ENCODE data around the gene NALCN.

NALCN gene

DNA sequence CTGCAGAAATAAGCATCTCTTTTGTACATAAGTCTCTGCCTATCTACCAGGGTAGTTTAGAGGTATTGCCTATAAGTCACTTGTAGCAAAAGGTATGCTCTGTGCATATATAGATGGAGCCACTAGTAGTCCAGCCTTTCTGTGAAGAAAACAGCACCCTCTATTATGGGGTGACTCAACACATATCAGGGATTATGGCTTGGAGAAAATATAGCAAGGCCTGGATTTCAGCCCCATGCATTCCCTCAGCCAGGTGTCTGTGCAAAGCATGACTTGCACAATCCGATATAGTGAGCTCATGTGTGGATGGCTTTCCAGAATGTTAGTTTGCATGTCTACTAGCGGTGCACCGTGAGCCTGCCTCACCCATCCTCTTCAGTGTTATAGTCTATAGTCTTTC, 13.4 kb upstream of the NALCN start:
- no peak for TF ChIP-seq ZNF274 (IDR thresholded peaks at IDR 0.05; ENCODE audit: low read depth, low read length)

DNA sequence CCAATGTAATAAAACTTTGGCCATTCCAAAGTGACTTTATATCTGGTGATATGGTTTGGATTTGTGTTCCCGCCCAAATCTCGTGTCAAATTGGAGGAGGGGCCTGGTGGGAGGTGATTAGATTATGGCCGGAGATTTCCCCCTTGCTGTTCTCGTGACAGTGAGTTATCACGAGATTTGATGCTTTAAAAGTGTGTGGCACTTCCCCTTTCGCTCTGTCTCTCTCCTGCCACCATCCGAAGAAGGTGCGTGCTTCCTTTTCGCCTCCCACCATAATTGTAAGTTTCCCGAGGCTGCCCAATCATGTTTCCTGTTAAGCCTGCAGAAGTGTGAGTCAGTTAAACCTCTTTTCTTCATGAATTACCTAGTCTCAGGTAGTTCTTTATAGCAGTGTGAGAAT, 9.3 kb upstream of the NALCN start:
- no peak overlapping the region for H3K4me3 ChIP-seq (ENCODE audit: low read length)
- no peak for TF ChIP-seq ZNF274 (IDR thresholded peaks at IDR 0.05; ENCODE audit: low read depth, low read length)

More for the DNA sequence above, 13.4 kb upstream of the NALCN start:
- H3K4me3 ChIP-seq (ENCODE audit: low read length), result no peak overlapping the region

DNA sequence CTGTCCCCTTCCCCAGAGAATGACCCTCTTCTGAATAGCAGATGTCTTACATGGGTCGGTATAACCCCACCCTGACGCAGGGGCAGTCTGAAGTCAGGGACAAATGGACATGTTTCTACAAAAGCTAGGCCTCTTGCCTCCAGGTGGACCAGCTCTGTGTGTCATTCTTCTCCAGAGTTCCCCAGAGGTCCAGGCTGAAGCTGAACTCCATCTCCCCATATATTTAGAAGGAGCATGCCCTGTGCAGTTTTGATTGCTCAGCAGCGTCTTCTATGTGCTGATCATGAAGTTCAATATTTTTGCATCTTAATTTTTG, 8.8 kb upstream of the NALCN start:
- no peak for TF ChIP-seq ZNF274 (IDR thresholded peaks at IDR 0.05; ENCODE audit: low read depth, low read length)
- no peak overlapping the region for H3K4me3 ChIP-seq (ENCODE audit: low read length)

DNA sequence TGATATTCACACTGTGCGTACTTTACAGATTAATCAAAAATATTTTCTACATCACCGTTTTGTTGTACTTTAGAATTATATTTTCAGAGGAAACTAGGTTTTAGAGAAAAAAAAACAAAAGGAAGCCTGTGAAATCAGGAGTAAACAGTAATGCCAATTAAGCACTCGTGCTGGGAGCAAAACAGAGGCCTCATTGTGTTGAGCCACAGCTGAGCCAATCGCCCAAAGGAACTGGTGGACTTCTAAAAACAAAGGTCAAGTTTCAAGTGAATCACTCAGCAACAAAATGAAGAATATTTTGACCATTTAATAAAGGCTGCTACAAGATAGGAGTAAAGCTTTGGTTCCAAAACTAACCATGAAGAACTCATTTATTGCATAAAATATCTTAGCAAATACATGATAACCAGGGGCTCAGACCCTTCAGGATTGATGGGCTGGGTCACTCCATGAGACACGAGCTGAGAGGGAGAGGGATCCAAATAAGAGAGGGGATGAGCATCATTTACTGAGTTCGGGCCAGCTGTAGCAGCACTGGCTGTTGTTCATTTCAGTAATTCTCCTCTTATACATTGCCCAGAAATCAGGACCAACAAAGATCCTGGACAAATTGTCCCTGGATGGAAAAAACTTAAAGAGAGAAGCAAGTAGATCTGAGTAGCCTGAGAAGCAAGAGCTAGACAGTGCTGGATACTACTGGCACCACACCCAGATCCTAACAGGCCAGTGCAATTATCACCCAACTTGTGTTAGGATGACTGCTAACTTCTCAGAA, 8.3 kb upstream of the NALCN start:
- H3K4me3 ChIP-seq (ENCODE audit: low read length), result no peak overlapping the region
- no peak for TF ChIP-seq ZNF274 (IDR thresholded peaks at IDR 0.05; ENCODE audit: low read depth, low read length)

DNA sequence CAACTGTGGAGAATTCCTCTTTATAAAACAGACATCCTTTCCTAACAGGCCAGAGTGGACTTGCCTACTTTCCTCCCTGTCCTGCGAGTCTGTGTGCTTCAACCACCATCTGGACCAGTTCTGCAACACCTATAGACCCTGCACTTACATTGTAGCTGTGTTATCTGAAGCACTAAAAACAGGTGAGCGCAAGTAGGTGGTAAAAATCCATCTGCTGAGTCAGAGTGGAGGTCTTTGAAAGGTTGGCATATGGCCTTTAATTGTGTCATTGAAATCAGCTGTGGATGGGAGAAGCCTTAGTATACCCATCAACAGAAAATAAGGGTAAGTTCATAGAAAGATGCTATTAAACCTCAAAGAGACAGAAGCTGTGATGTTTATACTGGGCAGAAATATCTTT, 7.6 kb upstream of the NALCN start:
- H3K4me3 ChIP-seq (ENCODE audit: low read length), result no peak overlapping the region
- no peak for TF ChIP-seq ZNF274 (IDR thresholded peaks at IDR 0.05; ENCODE audit: low read depth, low read length)

DNA sequence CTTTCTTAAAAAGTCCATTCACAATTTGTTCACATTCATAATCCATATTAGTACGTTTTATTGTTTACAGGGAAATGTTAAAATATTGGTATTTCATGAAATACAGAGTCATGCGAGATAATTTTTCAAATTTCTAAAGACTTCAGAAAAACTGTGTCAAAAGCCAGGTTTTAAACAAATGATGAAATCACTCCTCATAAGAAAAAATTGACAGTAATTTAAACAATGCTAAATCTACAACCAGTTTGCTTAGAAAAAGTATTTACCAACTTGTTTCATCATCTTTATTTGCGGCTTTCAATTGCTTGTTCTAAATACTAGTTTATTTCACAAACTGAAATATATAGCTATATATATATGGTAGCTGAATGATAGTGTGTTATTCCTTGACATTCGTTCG, 1.2 kb upstream of the NALCN start:
- TF ChIP-seq ZNF274 (IDR thresholded peaks at IDR 0.05; ENCODE audit: low read depth, low read length), result no peak
- H3K4me3 ChIP-seq (ENCODE audit: low read length), result no peak overlapping the region

DNA sequence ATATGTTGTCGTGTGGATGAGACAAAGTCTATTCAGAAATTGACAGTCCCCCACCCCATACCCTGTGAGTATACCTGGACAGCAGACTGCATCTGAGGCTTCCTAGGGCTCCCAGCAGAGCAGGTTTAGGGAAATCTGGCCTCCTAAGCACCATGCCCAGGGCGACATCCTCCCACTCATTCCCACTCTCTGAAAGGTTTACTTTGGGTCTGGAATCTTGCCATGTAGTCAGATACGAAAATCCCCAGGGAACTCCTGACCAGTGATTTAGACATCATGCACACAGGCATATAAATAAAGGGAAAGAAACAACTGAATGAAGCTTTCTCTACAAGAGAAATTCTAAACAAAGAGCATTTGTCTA, 717 bp upstream of the NALCN start:
- TF ChIP-seq ZNF274 (IDR thresholded peaks at IDR 0.05; ENCODE audit: low read depth, low read length), result no peak
- H3K4me3 ChIP-seq (ENCODE audit: low read length), result no peak overlapping the region

DNA sequence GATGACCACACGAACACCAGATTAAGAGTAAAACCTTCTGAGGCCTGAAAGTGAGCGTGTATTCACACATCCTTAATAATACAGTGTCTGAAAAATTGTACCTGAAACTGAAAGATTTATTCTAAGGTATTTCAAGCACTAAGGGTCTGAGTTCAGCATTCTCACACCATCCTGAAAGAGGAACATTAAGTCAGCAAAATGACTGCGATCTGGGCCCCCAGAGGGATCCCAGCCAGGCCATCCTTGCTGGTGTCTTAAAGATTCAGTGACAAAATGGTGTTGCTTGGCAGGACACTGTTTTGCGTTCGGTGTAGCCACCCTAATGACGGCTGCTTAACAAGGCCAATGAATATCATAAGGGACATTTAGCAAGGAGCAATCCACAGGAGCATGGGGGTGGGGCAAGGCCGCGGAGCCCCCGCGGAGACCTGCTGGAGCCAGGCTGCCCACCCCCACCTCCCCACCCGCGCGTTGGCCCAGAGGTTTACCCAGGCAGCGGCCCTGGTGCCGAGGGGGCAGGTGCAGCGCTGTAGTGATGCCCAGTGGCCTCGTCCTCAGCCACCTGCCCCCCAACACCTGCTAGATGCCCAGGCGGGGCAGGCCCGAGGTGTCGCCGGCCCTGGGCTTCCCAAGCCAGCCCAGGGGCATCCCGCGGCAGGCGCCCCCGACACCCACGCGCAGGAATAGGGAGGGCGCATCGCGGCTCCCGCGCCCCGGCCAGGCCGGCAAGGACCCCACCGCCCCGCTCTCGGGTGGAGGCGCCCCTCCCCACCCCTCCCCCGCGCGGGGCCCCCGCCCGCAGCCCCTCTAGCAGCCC, 742 bp downstream of the NALCN start:
- no peak overlapping the region for H3K4me3 ChIP-seq (ENCODE audit: low read length)
- TF ChIP-seq ZNF274 (IDR thresholded peaks at IDR 0.05; ENCODE audit: low read depth, low read length), result no peak

DNA sequence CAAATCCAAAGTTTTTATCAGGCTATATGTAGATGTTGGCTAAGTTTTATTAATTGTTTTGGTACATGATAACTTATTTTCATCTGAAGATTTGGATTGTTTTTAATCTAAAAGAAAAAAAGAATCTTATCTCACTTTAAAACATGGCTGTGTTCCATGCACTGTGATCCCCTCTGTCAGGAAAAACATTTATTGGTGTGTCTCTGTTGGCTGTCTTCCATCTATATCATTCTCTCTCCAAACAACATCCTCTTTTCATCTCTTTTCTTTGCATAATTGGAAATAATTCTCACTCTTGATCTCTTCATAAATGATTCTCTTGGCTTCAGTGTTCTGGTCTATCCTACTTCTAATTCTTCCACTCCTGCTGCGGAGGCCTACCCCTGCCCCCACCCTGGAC, 4.2 kb downstream of the NALCN start:
- H3K4me3 ChIP-seq (ENCODE audit: low read length), result no peak overlapping the region
- TF ChIP-seq ZNF274 (IDR thresholded peaks at IDR 0.05; ENCODE audit: low read depth, low read length), result no peak

DNA sequence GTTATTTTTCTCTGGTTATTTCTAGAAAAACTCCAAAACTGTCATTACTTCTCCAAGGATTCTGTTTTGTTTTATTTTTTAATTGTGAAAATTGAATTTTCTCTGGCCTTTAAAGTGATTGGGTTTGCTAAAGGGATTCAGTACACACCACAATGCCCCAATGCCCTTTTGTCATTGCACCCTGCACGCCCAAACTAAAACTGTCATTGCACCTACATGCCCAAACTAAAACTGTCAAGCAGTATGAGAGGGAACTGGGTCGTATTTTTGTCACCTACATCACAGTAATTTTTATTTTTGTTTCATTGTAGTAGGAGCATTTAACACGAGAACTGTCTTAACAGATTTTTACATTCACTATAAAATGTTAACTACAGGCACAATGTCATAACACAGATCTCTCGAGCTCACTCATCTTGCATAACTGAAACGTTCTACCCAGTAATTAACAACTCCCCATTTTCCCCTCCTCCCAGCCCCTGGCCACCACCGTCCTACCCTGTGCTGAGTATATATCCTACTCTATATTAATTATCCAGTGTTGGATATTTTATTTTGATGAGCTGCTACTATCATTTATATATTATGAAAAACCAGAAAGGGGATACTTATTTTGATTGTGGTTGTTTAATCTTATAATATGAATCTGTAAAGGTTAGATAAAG, 7.2 kb downstream of the NALCN start:
- TF ChIP-seq ZNF274 (IDR thresholded peaks at IDR 0.05; ENCODE audit: low read depth, low read length), result no peak
- H3K4me3 ChIP-seq (ENCODE audit: low read length), result no peak overlapping the region

DNA sequence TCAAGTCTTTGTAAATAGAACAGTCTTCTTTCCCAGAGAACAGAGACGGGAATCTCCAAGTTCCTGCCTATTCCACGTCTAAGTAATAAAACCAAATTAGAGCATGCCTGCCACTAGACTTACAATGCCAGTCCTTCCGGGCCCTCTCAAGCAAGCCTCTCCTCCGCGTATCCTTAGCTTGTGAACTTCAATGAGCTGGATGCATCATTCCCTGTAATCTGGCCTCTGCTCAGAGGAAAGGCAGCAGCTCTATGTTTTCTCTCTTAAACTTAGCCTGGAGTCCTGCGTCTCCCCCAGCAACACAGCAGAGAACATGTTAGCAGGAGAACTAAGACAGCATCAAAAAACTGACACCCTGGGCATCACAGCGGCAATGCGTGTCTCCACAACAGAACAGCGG, 8.2 kb downstream of the NALCN start:
- no peak for TF ChIP-seq ZNF274 (IDR thresholded peaks at IDR 0.05; ENCODE audit: low read depth, low read length)
- no peak overlapping the region for H3K4me3 ChIP-seq (ENCODE audit: low read length)

DNA sequence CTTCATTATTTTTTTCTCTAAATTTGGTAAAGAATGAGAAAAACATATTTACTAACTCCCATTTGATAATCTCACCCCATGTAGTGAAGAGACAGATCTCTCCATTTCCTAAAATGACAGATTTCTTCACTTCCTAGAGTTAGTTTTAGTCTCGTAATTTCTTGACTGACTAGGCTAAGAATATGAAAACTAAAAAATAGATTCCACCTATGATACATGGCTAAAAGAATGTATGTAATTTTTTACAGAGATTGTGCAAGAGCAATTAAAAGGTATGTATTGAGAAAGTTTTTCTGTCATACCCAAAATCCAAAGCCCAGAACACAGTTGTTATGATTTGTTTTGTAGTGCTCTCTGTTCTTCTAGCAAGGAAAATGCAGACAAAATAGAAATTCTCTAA, 9.5 kb downstream of the NALCN start:
- TF ChIP-seq ZNF274 (IDR thresholded peaks at IDR 0.05; ENCODE audit: low read depth, low read length), result no peak
- no peak overlapping the region for H3K4me3 ChIP-seq (ENCODE audit: low read length)

DNA sequence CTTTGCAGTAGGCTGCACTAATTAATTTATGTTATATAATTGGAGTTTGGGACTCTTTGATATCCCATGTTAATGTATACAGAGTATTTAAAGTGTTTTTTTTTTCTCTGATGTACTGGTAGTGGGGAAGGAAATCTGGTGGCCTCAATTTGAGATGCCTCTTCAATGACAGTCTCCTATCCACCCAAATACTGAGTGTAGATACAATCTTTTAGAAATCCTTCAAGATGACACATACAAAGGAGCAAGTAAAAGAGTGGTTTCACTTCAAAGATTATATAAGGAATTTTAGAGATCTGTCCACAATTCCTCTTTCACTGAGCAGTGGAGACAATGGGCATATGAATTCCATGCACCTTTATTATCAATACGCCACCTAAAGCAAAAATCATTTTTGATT, 15.1 kb downstream of the NALCN start:
- no peak overlapping the region for H3K4me3 ChIP-seq (ENCODE audit: low read length)
- TF ChIP-seq ZNF274 (IDR thresholded peaks at IDR 0.05; ENCODE audit: low read depth, low read length), result no peak

DNA sequence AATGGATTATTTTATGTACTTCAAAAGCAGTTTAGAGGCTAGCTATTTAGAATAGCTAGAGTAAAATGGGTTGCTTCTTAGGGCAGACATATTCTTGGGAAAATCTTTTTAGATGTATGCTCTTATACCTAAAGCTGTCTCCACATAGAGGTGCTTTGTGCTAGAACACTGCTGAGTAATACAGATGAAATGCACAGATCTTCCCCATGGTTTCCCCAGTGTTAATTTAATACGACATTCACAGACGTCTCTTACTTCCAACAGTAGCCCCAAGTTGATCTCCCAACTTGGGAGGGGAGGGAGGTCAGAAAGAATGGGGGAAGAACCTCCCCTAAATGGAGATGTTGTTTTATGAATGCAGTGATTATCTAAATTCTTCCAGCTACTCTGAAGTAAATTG, 16.9 kb downstream of the NALCN start:
- TF ChIP-seq ZNF274 (IDR thresholded peaks at IDR 0.05; ENCODE audit: low read depth, low read length), result no peak

DNA sequence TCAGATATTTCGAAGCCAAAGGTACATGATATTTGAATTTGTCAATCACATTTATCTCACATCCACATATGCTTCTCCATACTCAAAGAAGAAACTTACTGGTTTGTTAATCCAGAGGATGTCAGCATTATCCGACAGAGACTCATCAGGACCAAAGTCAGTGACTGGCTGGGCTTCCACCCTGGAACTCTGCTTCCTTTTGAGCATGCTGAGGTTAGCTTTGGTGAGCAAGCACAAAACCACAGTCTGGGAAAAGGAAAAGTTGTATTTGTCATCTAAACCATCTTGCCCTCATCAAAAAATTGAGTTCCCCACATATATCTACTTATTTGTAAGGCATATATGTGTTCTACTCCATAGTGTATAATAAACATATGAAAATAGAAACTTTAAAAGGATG, 17.4 kb downstream of the NALCN start:
- TF ChIP-seq ZNF274 (IDR thresholded peaks at IDR 0.05; ENCODE audit: low read depth, low read length), result no peak
- no peak overlapping the region for H3K4me3 ChIP-seq (ENCODE audit: low read length)

More for the DNA sequence above, 16.9 kb downstream of the NALCN start:
- no peak overlapping the region for H3K4me3 ChIP-seq (ENCODE audit: low read length)
